Neural cell (in vitro differentiated cells): Measurements from ENCODE around the gene FTCDNL1. TPM values are rescaled to one million over a fixed set of nuclear protein-coding genes. Genes with fewer than 3 reads are reported as not detected.

Experiments
- H2AFZ ChIP-seq: fragments of 200-600, 300-800 bp; sonication (generic), shearing (Covaris generic); 2 replicates; pipeline ENCODE4 v1.6.0; 2014; ENCODE audit warnings: low read depth, mild to moderate bottlenecking, antibody characterized with exemption, low read length, moderate library complexity
- H3F3A ChIP-seq: fragments of 200-600 bp; shearing (Covaris generic); 2 replicates; pipeline ENCODE4 v1.6.1; 2016; ENCODE audit warnings: mild to moderate bottlenecking, moderate library complexity, mixed read lengths, antibody characterized with exemption, low read length; ENCODE audit not compliant: insufficient read depth, poor library complexity, severe bottlenecking
- H3K27ac ChIP-seq: fragments of 200-600, 300-800 bp; sonication (generic), shearing (Covaris generic); 2 replicates; pipeline ENCODE4 v1.5.1; 2014; ENCODE audit warnings: mild to moderate bottlenecking, low read length, moderate library complexity
- H3K27me3 ChIP-seq: fragments of 300-800, 200-600 bp; sonication (generic), shearing (Covaris generic); 2 replicates; pipeline ENCODE4 v1.6.0; 2014; ENCODE audit warnings: mild to moderate bottlenecking, low read depth, low read length, moderate library complexity; ENCODE audit not compliant: insufficient read depth
- H3K36me3 ChIP-seq: fragments of 300-800, 200-600 bp; sonication (generic), shearing (Covaris generic); 2 replicates; pipeline ENCODE4 v1.5.1; 2014; ENCODE audit warnings: mild to moderate bottlenecking, antibody characterized with exemption, low read length, moderate library complexity; ENCODE audit not compliant: insufficient read depth
- H3K4me2 ChIP-seq: fragments of 300-800, 200-600 bp; sonication (generic), shearing (Covaris generic); 2 replicates; pipeline ENCODE4 v1.6.0; 2014; ENCODE audit warnings: mild to moderate bottlenecking, low read length
- H3K4me3 ChIP-seq: fragments of 300-800, 200-600 bp; sonication (generic), shearing (Covaris generic); 2 replicates; pipeline ENCODE4 v1.5.1; 2014; ENCODE audit warnings: mild to moderate bottlenecking, low read length, moderate library complexity
- H3K79me2 ChIP-seq: fragments of 200-600 bp; shearing (Covaris generic); replicated peaks from 2 replicates; pipeline ENCODE4 v1.6.0; 2014; ENCODE audit warnings: mild to moderate bottlenecking, low read length, moderate library complexity; ENCODE audit not compliant: insufficient read depth
- H3K9ac ChIP-seq: fragments of 300-800, 200-600 bp; sonication (generic), shearing (Covaris generic); 2 replicates; pipeline ENCODE4 v1.6.1; 2016; ENCODE audit warnings: mild to moderate bottlenecking, low read length, mixed read lengths
- H3K9me2 ChIP-seq: fragments of 200-600 bp; shearing (Covaris generic); 2 replicates; pipeline ENCODE4 v1.6.1; 2016; ENCODE audit warnings: mild to moderate bottlenecking, low read length, mixed read lengths; ENCODE audit not compliant: insufficient read depth
- H3K9me3 ChIP-seq: fragments of 200-600, 300-800 bp; sonication (generic), shearing (Covaris generic); 2 replicates; pipeline ENCODE4 v1.6.1; 2016; ENCODE audit warnings: mild to moderate bottlenecking, mixed run types, low read length, moderate library complexity, mixed read lengths
- H4K20me1 ChIP-seq: fragments of 200-600 bp; shearing (Covaris generic); 2 replicates; pipeline ENCODE4 v1.6.1; 2016; ENCODE audit warnings: mild to moderate bottlenecking, mixed run types; ENCODE audit not compliant: insufficient read depth
- EP300 ChIP-seq: fragments of 450-650 bp; conservative IDR thresholded peaks from 2 replicates; pipeline ENCODE4 v1.6.1; 2014; ENCODE audit warnings: antibody characterized with exemption, mild to moderate bottlenecking, moderate library complexity; ENCODE audit not compliant: poor library complexity, severe bottlenecking
- EZH2 ChIP-seq: fragments of 200-600, 300-800 bp; shearing (Covaris generic), sonication (generic); IDR thresholded peaks from 2 replicates; pipeline ENCODE4 v1.6.1; 2014; ENCODE audit warnings: antibody characterized with exemption, low read length, borderline replicate concordance, mild to moderate bottlenecking; ENCODE audit not compliant: insufficient read depth, poor library complexity, severe bottlenecking
- MXI1 ChIP-seq: fragments of 450-650 bp; conservative IDR thresholded peaks from 2 replicates; pipeline ENCODE4 v1.6.1; 2014; ENCODE audit warnings: antibody characterized with exemption, mild to moderate bottlenecking; ENCODE audit not compliant: poor library complexity, severe bottlenecking
- POLR2AphosphoS5 ChIP-seq: IDR thresholded peaks from 2 replicates; pipeline ENCODE4 v1.6.1; 2012
- RAD21 ChIP-seq: fragments of 450-650 bp; conservative IDR thresholded peaks from 2 replicates; pipeline ENCODE4 v1.6.1; 2014; ENCODE audit warnings: antibody characterized with exemption, mild to moderate bottlenecking, moderate library complexity
- SMC3 ChIP-seq: fragments of 450-650 bp; conservative IDR thresholded peaks from 2 replicates; pipeline ENCODE4 v1.6.1; 2014; ENCODE audit warnings: antibody characterized with exemption, mild to moderate bottlenecking, moderate library complexity; ENCODE audit not compliant: poor library complexity
- TAF1 ChIP-seq: IDR thresholded peaks from 2 replicates; pipeline ENCODE4 v1.6.1; 2012; ENCODE audit warnings: low read depth
- polyA plus RNA-seq: library from polyadenylated mRNA; depleted of rRNA; stranded (reverse); fragments of >200 nt; gene quantifications from 2 replicates; pipeline ENCODE4 v1.2.3, GENCODE V29; 2014
- TF ChIP-seq, protein P1 (sequence below): fragments of 450-650 bp; IDR thresholded peaks from 2 replicates; pipeline ENCODE4 v1.5.1; 2014; ENCODE audit warnings: antibody characterized with exemption, mild to moderate bottlenecking, moderate library complexity; ENCODE audit not compliant: poor library complexity, severe bottlenecking
- TF ChIP-seq, protein P2 (sequence below): IDR thresholded peaks from 2 replicates; pipeline ENCODE4 v1.6.1; 2012; ENCODE audit warnings: borderline replicate concordance

Gene FTCDNL1
- polyA plus RNA-seq, 1 donor from 2014 or later: not detected

DNA sequence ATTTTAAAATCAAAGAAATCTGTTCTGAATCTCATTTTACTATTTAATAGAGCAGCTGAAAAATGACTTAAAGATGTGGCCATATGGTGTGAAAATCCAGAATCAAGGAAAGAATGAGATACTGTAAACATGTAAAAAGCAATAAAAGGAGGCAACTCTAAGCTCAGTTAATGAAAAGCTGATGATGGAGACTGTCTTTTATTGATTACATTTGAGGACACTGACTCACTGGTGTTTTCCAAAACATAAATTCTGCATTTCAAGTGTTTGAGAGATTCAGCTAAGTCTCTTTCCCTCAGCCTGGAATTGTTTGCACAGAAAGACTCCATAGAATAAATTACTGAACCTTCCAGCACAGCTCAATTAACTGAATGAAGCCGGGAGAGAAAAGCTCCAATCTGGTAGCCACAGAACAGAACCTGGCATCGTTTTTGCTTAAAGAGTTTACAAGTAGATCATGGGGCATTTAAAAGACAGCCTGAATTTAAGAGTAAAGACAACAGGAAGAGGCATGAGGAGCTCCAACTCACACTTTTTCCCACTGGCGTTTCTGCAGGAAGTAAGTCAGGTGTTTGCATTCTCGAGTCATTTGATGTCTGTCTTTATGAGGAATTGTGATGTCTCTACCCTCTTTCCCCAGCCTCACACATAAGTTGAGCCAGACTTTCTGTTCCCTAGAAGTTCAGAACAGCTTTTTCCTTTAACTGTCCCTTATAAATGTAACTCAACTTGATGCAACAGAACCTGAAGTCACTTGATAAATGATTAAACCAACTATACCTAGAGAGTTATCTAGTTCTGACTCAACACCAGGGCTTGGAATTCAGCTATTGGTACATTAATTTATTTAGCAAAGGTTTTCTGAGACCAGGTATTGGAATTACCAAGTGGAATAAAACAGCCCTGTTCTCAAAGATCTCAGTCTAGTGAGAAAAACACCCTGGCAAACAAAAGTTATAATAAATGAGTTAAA, 53.3 kb downstream of the FTCDNL1 start:
- no peak overlapping the region for H3K27ac ChIP-seq
- no peaks in the 10 kb centered on the region for H3F3A ChIP-seq
- H3K9ac ChIP-seq: no peak overlapping the region

DNA sequence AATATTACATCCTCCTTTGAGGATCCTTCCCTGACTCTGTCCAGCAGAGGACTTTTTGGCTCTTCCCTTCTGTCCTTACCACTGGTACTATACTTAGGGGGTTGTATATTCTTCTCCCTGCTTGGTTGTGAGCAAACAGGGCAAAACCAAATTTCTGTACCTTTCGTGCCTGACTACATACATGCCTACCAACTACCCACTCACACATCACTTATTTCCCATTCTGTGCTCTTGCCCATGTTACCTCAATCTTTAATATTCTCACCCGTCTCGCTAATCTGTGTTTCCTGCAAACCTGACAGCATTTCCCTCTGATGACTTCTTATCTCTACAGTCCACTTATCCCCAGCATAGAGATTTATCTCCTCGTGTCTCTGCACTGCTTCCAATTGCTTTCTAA, 58.6 kb downstream of the FTCDNL1 start:
- Histone ChIP-seq H3K27me3 (no peaks in the 10 kb centered on the region), H4K20me1 (no peaks in the 10 kb centered on the region), H3K36me3 (no peaks in the 10 kb centered on the region), H3K27ac (no peak overlapping the region), H3K4me2 (no peak overlapping the region), H3K4me3 (no peak overlapping the region), H3K9me3 (no peaks in the 10 kb centered on the region), H2AFZ (no peak overlapping the region), H3K79me2 (no peaks in the 10 kb centered on the region), H3F3A (no peaks in the 10 kb centered on the region), H3K9me2 (no peaks in the 10 kb centered on the region), H3K9ac (no peak overlapping the region)
- TF ChIP-seq EP300: no peak
- TF ChIP-seq SMC3: no peak
- TF ChIP-seq, protein P1, sequence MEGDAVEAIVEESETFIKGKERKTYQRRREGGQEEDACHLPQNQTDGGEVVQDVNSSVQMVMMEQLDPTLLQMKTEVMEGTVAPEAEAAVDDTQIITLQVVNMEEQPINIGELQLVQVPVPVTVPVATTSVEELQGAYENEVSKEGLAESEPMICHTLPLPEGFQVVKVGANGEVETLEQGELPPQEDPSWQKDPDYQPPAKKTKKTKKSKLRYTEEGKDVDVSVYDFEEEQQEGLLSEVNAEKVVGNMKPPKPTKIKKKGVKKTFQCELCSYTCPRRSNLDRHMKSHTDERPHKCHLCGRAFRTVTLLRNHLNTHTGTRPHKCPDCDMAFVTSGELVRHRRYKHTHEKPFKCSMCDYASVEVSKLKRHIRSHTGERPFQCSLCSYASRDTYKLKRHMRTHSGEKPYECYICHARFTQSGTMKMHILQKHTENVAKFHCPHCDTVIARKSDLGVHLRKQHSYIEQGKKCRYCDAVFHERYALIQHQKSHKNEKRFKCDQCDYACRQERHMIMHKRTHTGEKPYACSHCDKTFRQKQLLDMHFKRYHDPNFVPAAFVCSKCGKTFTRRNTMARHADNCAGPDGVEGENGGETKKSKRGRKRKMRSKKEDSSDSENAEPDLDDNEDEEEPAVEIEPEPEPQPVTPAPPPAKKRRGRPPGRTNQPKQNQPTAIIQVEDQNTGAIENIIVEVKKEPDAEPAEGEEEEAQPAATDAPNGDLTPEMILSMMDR: no peak
- no peak for TF ChIP-seq TAF1
- TF ChIP-seq MXI1: no peak
- TF ChIP-seq, protein P2, sequence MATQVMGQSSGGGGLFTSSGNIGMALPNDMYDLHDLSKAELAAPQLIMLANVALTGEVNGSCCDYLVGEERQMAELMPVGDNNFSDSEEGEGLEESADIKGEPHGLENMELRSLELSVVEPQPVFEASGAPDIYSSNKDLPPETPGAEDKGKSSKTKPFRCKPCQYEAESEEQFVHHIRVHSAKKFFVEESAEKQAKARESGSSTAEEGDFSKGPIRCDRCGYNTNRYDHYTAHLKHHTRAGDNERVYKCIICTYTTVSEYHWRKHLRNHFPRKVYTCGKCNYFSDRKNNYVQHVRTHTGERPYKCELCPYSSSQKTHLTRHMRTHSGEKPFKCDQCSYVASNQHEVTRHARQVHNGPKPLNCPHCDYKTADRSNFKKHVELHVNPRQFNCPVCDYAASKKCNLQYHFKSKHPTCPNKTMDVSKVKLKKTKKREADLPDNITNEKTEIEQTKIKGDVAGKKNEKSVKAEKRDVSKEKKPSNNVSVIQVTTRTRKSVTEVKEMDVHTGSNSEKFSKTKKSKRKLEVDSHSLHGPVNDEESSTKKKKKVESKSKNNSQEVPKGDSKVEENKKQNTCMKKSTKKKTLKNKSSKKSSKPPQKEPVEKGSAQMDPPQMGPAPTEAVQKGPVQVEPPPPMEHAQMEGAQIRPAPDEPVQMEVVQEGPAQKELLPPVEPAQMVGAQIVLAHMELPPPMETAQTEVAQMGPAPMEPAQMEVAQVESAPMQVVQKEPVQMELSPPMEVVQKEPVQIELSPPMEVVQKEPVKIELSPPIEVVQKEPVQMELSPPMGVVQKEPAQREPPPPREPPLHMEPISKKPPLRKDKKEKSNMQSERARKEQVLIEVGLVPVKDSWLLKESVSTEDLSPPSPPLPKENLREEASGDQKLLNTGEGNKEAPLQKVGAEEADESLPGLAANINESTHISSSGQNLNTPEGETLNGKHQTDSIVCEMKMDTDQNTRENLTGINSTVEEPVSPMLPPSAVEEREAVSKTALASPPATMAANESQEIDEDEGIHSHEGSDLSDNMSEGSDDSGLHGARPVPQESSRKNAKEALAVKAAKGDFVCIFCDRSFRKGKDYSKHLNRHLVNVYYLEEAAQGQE: no peak
- TF ChIP-seq RAD21: no peak
- no peak for TF ChIP-seq POLR2AphosphoS5
- TF ChIP-seq EZH2: no peak

More for the DNA sequence above, 53.3 kb downstream of the FTCDNL1 start:
- Histone ChIP-seq H3K9me2 (no peaks in the 10 kb centered on the region), H3K36me3 (no peaks in the 10 kb centered on the region), H3K4me3 (no peak overlapping the region), H2AFZ (no peak overlapping the region), H3K27me3 (no peaks in the 10 kb centered on the region), H4K20me1 (no peaks in the 10 kb centered on the region), H3K4me2 (no peak overlapping the region), H3K79me2 (no peaks in the 10 kb centered on the region), H3K9me3 (no peaks in the 10 kb centered on the region)
- TF ChIP-seq POLR2AphosphoS5 (no peak), EP300 (no peak), TAF1 (no peak), MXI1 (no peak)
